Measurements from ENCODE around the gene UNC13B. TPM values are rescaled to one million over a fixed set of nuclear protein-coding genes. Genes with fewer than 3 reads are reported as not detected.

Gene UNC13B
- total RNA-seq, 1 experiment from 2014 or later = 49.3 TPM

- no peaks in the 10 kb centered on the region for H3K36me3 Mint-ChIP-seq
- no peak for TF ChIP-seq KAT7 (CRISPR knock-in tag; IDR thresholded peaks at IDR 0.05; ENCODE audit: borderline replicate concordance)
- no peak for TF ChIP-seq TCF7 (CRISPR knock-in tag; IDR thresholded peaks at IDR 0.05; ENCODE audit: low read depth)
- no peak for TF ChIP-seq CBFB (CRISPR knock-in tag; IDR thresholded peaks at IDR 0.05; ENCODE audit: low read depth)
- TF ChIP-seq JUN (CRISPR knock-in tag; IDR thresholded peaks at IDR 0.05) = no peak
- TF ChIP-seq FOXP1 (CRISPR knock-in tag; IDR thresholded peaks at IDR 0.05; ENCODE audit: borderline replicate concordance) = no peak
- no peak for TF ChIP-seq SMAD4 (CRISPR knock-in tag; IDR thresholded peaks at IDR 0.05)
- no peak for TF ChIP-seq TEAD4 (CRISPR knock-in tag; IDR thresholded peaks at IDR 0.05)
- TF ChIP-seq NR1H2 (CRISPR knock-in tag; IDR thresholded peaks at IDR 0.05) = no peak
- no peak for TF ChIP-seq CREB1 (CRISPR knock-in tag; IDR thresholded peaks at IDR 0.05)
- H3K4me3 Mint-ChIP-seq = no peak overlapping the region
- H3K27me3 Mint-ChIP-seq (ENCODE audit: low read depth) = no peaks in the 10 kb centered on the region
- CTCF ChIA-PET = no interaction called here
- H3K4me1 Mint-ChIP-seq = no peaks in the 10 kb centered on the region
- DNase-seq (ENCODE audit: low spot score) (no peak), ATAC-seq (no peak)
- no peak overlapping the region for H3K27ac Mint-ChIP-seq
- POLR2A ChIA-PET = no interaction called here
- H3K9me3 Mint-ChIP-seq = no peaks in the 10 kb centered on the region
Observed at GRCh38 chr9:35335164-35335563, 173.4 kb downstream of the UNC13B start.

GRCh38 chr9:35338086-35338485 is 176.3 kb downstream of the UNC13B start:
- Mint-ChIP-seq H3K27ac (no peak overlapping the region), H3K36me3 (no peaks in the 10 kb centered on the region), H3K4me3 (no peak overlapping the region), H3K4me1 (peaks cover 9% of the 10 kb centered on the region), H3K27me3 (ENCODE audit: low read depth) (no peaks in the 10 kb centered on the region), H3K9me3 (no peaks in the 10 kb centered on the region)
- TF ChIP-seq, protein P1, sequence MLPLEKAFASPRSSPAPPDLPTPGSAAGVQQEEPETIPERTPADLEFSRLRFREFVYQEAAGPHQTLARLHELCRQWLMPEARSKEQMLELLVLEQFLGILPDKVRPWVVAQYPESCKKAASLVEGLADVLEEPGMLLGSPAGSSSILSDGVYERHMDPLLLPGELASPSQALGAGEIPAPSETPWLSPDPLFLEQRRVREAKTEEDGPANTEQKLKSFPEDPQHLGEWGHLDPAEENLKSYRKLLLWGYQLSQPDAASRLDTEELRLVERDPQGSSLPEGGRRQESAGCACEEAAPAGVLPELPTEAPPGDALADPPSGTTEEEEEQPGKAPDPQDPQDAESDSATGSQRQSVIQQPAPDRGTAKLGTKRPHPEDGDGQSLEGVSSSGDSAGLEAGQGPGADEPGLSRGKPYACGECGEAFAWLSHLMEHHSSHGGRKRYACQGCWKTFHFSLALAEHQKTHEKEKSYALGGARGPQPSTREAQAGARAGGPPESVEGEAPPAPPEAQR (CRISPR knock-in tag; IDR thresholded peaks at IDR 0.05) = no peak
- no peak for TF ChIP-seq JAZF1 (CRISPR knock-in tag; IDR thresholded peaks at IDR 0.05)
- TF ChIP-seq, protein P2, sequence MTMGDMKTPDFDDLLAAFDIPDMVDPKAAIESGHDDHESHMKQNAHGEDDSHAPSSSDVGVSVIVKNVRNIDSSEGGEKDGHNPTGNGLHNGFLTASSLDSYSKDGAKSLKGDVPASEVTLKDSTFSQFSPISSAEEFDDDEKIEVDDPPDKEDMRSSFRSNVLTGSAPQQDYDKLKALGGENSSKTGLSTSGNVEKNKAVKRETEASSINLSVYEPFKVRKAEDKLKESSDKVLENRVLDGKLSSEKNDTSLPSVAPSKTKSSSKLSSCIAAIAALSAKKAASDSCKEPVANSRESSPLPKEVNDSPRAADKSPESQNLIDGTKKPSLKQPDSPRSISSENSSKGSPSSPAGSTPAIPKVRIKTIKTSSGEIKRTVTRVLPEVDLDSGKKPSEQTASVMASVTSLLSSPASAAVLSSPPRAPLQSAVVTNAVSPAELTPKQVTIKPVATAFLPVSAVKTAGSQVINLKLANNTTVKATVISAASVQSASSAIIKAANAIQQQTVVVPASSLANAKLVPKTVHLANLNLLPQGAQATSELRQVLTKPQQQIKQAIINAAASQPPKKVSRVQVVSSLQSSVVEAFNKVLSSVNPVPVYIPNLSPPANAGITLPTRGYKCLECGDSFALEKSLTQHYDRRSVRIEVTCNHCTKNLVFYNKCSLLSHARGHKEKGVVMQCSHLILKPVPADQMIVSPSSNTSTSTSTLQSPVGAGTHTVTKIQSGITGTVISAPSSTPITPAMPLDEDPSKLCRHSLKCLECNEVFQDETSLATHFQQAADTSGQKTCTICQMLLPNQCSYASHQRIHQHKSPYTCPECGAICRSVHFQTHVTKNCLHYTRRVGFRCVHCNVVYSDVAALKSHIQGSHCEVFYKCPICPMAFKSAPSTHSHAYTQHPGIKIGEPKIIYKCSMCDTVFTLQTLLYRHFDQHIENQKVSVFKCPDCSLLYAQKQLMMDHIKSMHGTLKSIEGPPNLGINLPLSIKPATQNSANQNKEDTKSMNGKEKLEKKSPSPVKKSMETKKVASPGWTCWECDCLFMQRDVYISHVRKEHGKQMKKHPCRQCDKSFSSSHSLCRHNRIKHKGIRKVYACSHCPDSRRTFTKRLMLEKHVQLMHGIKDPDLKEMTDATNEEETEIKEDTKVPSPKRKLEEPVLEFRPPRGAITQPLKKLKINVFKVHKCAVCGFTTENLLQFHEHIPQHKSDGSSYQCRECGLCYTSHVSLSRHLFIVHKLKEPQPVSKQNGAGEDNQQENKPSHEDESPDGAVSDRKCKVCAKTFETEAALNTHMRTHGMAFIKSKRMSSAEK (CRISPR knock-in tag; IDR thresholded peaks at IDR 0.05; ENCODE audit: borderline replicate concordance) = no peak
- no peak for TF ChIP-seq ZNF416 (CRISPR knock-in tag; IDR thresholded peaks at IDR 0.05)
- TF ChIP-seq MAX (CRISPR knock-in tag; IDR thresholded peaks at IDR 0.05) = no peak
- TF ChIP-seq, protein P3, sequence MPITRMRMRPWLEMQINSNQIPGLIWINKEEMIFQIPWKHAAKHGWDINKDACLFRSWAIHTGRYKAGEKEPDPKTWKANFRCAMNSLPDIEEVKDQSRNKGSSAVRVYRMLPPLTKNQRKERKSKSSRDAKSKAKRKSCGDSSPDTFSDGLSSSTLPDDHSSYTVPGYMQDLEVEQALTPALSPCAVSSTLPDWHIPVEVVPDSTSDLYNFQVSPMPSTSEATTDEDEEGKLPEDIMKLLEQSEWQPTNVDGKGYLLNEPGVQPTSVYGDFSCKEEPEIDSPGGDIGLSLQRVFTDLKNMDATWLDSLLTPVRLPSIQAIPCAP (CRISPR knock-in tag; IDR thresholded peaks at IDR 0.05) = no peak
- TF ChIP-seq ZNF317 (CRISPR knock-in tag; IDR thresholded peaks at IDR 0.05; ENCODE audit: borderline replicate concordance, low read depth) = no peak
- ChIA-PET CTCF (no interaction called here), POLR2A (no interaction called here)
- ATAC-seq (no peak), DNase-seq (ENCODE audit: low spot score) (no peak)

DNA sequence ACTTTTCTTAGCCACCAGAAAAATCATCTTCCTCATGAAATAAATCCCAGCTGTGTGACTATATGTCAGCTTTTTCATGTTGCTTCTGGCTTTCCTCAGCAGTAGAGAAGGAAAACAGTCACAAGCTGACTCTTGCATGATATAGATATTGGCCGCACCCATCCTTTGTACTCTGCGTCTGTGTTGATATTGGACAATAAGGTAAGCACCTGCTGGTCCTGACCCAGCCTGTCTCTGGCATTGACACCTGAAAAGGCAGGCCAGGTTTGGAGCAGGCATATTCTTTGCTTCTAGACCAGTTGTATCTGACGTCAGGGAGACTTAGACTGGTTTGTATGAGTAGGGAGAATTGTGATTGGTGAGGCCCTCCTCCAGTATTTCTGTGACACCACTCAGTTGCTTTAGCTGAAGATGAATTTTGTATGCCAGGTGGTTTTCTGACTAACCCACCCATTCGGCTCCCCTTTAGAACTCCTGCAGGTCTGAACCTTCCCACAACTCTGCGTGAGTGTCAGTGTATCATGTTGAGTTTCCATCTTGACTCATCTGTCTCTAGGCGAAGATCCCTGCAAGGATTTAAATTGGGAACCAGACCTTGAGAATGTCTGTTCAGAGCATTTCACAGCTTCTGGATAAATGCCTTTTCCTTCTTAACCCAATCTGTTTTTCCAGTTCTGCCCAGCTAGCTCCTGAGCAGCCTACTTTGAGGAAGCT is 176.9 kb downstream of the UNC13B start:
- ATAC-seq (no peak), DNase-seq (ENCODE audit: low spot score) (no peak)
- Mint-ChIP-seq H3K4me1 (peaks cover 9% of the 10 kb centered on the region), H3K4me3 (no peak overlapping the region), H3K36me3 (no peaks in the 10 kb centered on the region), H3K27ac (no peak overlapping the region), H3K9me3 (no peaks in the 10 kb centered on the region), H3K27me3 (ENCODE audit: low read depth) (no peaks in the 10 kb centered on the region)
- TF ChIP-seq GRHL2 (CRISPR knock-in tag; IDR thresholded peaks at IDR 0.05; ENCODE audit: insufficient replicate concordance, severe bottlenecking) (no peak), E2F1 (CRISPR knock-in tag; IDR thresholded peaks at IDR 0.05) (no peak), ZBTB21 (CRISPR knock-in tag; IDR thresholded peaks at IDR 0.05; ENCODE audit: borderline replicate concordance) (no peak)
- TF ChIP-seq, protein P4, sequence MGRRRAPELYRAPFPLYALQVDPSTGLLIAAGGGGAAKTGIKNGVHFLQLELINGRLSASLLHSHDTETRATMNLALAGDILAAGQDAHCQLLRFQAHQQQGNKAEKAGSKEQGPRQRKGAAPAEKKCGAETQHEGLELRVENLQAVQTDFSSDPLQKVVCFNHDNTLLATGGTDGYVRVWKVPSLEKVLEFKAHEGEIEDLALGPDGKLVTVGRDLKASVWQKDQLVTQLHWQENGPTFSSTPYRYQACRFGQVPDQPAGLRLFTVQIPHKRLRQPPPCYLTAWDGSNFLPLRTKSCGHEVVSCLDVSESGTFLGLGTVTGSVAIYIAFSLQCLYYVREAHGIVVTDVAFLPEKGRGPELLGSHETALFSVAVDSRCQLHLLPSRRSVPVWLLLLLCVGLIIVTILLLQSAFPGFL (CRISPR knock-in tag; IDR thresholded peaks at IDR 0.05; ENCODE audit: borderline replicate concordance) = no peak
- CTCF ChIA-PET = no interaction called here
- POLR2A ChIA-PET = no interaction called here
